ENCODE data around the gene CAST.

The CAST gene

GRCh38 chr5:96733771-96734500, 71.8 kb downstream of the CAST start:
- TF ChIP-seq, protein P1, sequence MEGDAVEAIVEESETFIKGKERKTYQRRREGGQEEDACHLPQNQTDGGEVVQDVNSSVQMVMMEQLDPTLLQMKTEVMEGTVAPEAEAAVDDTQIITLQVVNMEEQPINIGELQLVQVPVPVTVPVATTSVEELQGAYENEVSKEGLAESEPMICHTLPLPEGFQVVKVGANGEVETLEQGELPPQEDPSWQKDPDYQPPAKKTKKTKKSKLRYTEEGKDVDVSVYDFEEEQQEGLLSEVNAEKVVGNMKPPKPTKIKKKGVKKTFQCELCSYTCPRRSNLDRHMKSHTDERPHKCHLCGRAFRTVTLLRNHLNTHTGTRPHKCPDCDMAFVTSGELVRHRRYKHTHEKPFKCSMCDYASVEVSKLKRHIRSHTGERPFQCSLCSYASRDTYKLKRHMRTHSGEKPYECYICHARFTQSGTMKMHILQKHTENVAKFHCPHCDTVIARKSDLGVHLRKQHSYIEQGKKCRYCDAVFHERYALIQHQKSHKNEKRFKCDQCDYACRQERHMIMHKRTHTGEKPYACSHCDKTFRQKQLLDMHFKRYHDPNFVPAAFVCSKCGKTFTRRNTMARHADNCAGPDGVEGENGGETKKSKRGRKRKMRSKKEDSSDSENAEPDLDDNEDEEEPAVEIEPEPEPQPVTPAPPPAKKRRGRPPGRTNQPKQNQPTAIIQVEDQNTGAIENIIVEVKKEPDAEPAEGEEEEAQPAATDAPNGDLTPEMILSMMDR (IDR thresholded peaks at IDR 0.05; ENCODE audit: borderline replicate concordance, insufficient read depth, low read depth, low read length), result no peak

GRCh38 chr5:96734871-96735325, 72.7 kb downstream of the CAST start:
- TF ChIP-seq, protein P1 (IDR thresholded peaks at IDR 0.05; ENCODE audit: borderline replicate concordance, insufficient read depth, low read depth, low read length), result no peak
- no peak overlapping the region for H3K4me3 ChIP-seq (ENCODE audit: low read depth, low read length)

More at GRCh38 chr5:96733771-96734500, 71.8 kb downstream of the CAST start:
- no peak overlapping the region for H3K4me3 ChIP-seq (ENCODE audit: low read depth, low read length)

DNA sequence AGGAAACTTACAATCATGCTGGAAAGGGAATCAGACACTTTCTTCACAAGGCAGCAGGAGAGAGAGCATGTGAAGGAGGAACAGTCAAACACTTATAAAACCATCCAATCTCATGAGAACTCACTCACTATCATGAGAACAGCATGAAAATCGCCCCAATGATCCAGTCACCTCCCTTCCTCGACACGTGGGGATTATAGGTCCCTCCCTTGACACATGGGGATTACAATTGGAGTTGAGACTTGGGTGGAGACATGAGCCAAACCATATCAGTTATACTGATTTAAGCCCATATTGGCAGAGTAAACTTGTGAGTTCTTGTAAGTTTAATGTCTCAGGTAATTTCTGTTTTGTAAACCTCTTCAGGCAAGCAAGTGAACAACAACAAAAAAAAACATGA, 74.8 kb downstream of the CAST start:
- TF ChIP-seq, protein P1 (IDR thresholded peaks at IDR 0.05; ENCODE audit: borderline replicate concordance, insufficient read depth, low read depth, low read length), result no peak
- H3K4me3 ChIP-seq (ENCODE audit: low read depth, low read length), result no peak overlapping the region

- TF ChIP-seq, protein P1 (IDR thresholded peaks at IDR 0.05; ENCODE audit: borderline replicate concordance, insufficient read depth, low read depth, low read length), result no peak
- H3K4me3 ChIP-seq (ENCODE audit: low read depth, low read length), result no peak overlapping the region
These were observed 78.9 kb downstream of the CAST start for GRCh38 chr5:96741106-96741505.

GRCh38 chr5:96741891-96742309, 79.7 kb downstream of the CAST start:
- H3K4me3 ChIP-seq (ENCODE audit: low read depth, low read length), result no peak overlapping the region

GRCh38 chr5:96742538-96742937, 80.4 kb downstream of the CAST start:
- no peak overlapping the region for H3K4me3 ChIP-seq (ENCODE audit: low read depth, low read length)
- TF ChIP-seq, protein P1 (IDR thresholded peaks at IDR 0.05; ENCODE audit: borderline replicate concordance, insufficient read depth, low read depth, low read length), result no peak

More at GRCh38 chr5:96741891-96742309, 79.7 kb downstream of the CAST start:
- TF ChIP-seq, protein P1 (IDR thresholded peaks at IDR 0.05; ENCODE audit: borderline replicate concordance, insufficient read depth, low read depth, low read length), result no peak
